HEK293 (cell line): Measurements from ENCODE around the gene MVB12B.

Source experiments
- CTCF ChIA-PET: fragments of 350-600 bp; formaldehyde crosslinking; extraction: SDS; loops from one replicate; lab custom pipeline; 2021; ENCODE audit warnings: antibody characterized with exemption; lab: Yijun Ruan, JAX
- POLR2A ChIA-PET: fragments of 300-600 bp; formaldehyde crosslinking; extraction: SDS; loops from one replicate; lab custom pipeline; 2020; ENCODE audit warnings: antibody characterized with exemption, inconsistent platforms; lab: Yijun Ruan, JAX
- H3K27ac ChIP-seq: fragments of 200-500 bp; sonication (Bioruptor generic); 2 replicates; pipeline ENCODE4 v1.5.1; 2014; ENCODE audit warnings: low read depth, low read length, control low read depth, inconsistent platforms; ENCODE audit errors: extremely low read depth
- H3K36me3 ChIP-seq, 2 experiments: fragments of 200-500 bp in 1 of 2; sonication (Bioruptor generic) in 1 of 2; 1 replicate in 1 of 2; 2 replicates in 1 of 2; pipeline ENCODE4 v1.5.1; 2014 to 2017; ENCODE audit warnings: inconsistent platforms in 2 of 2, low read length in 2 of 2; ENCODE audit not compliant: control insufficient read depth in 2 of 2, insufficient read depth in 1 of 2
- H3K4me1 ChIP-seq: fragments of 200-500 bp; sonication (Bioruptor generic); 2 replicates; pipeline ENCODE4 v1.5.1; 2014; ENCODE audit warnings: mild to moderate bottlenecking, low read length, inconsistent platforms; ENCODE audit not compliant: control insufficient read depth, insufficient read depth
- H3K4me3 ChIP-seq: 2 replicates; pipeline ENCODE4 v1.5.1; 2011; ENCODE audit warnings: low read depth, mild to moderate bottlenecking, control low read depth, low read length, moderate library complexity
- H3K9me3 ChIP-seq: fragments of 200-500 bp; sonication (Bioruptor generic); 2 replicates; pipeline ENCODE4 v1.5.1; 2014; ENCODE audit warnings: low read depth, low read length, inconsistent platforms; ENCODE audit not compliant: control insufficient read depth, insufficient read depth
- KLF16 ChIP-seq: fragments of 450-650 bp; formaldehyde crosslinking; IDR thresholded peaks from 2 replicates; pipeline ENCODE4 v1.5.1; 2017; ENCODE audit warnings: missing biosample characterization, missing genetic modification characterization
- RBAK ChIP-seq: fragments of 450-650 bp; formaldehyde crosslinking; IDR thresholded peaks from 2 replicates; pipeline ENCODE4 v1.5.1; 2016; ENCODE audit warnings: missing biosample characterization, missing genetic modification characterization
- ZNF133 ChIP-seq: fragments of 450-650 bp; formaldehyde crosslinking; IDR thresholded peaks from 2 replicates; pipeline ENCODE4 v1.5.1; 2016; ENCODE audit warnings: missing biosample characterization, missing genetic modification characterization
- ZNF19 ChIP-seq: fragments of 450-650 bp; formaldehyde crosslinking; IDR thresholded peaks from 2 replicates; pipeline ENCODE4; 2016; ENCODE audit warnings: missing biosample characterization, missing genetic modification characterization, low read depth
- ZNF223 ChIP-seq: fragments of 450-650 bp; formaldehyde crosslinking; IDR thresholded peaks from 2 replicates; pipeline ENCODE4 v1.5.1; 2016; ENCODE audit warnings: missing biosample characterization, missing genetic modification characterization
- ZNF239 ChIP-seq: fragments of 450-650 bp; formaldehyde crosslinking; IDR thresholded peaks from 2 replicates; pipeline ENCODE4 v1.5.1; 2016; ENCODE audit warnings: missing biosample characterization, missing genetic modification characterization
- ZNF302 ChIP-seq: fragments of 450-650 bp; formaldehyde crosslinking; IDR thresholded peaks from 2 replicates; pipeline ENCODE4 v1.5.1; 2016; ENCODE audit warnings: missing biosample characterization, missing genetic modification characterization, low read depth
- ZNF529 ChIP-seq: fragments of 450-650 bp; formaldehyde crosslinking; IDR thresholded peaks from 2 replicates; pipeline ENCODE4 v1.5.1; 2017; ENCODE audit warnings: missing genetic modification characterization, missing biosample characterization; ENCODE audit not compliant: insufficient replicate concordance
- ZNF555 ChIP-seq: fragments of 450-650 bp; formaldehyde crosslinking; conservative IDR thresholded peaks from 2 replicates; pipeline ENCODE4 v1.5.1; 2017; ENCODE audit warnings: missing biosample characterization, mild to moderate bottlenecking, missing genetic modification characterization, inconsistent platforms
- ZNF585B ChIP-seq: fragments of 450-650 bp; formaldehyde crosslinking; IDR thresholded peaks from 2 replicates; pipeline ENCODE4 v1.5.1; 2016; ENCODE audit warnings: missing biosample characterization, missing genetic modification characterization
- ZNF600 ChIP-seq: fragments of 450-650 bp; formaldehyde crosslinking; IDR thresholded peaks from 2 replicates; pipeline ENCODE4 v1.5.1; 2016; ENCODE audit warnings: missing biosample characterization, missing genetic modification characterization
- ZNF626 ChIP-seq: fragments of 450-650 bp; sonication (Bioruptor Pico); formaldehyde crosslinking; IDR thresholded peaks from 2 replicates; pipeline ENCODE4 v1.5.1; 2018; ENCODE audit warnings: missing biosample characterization, missing genetic modification characterization, inconsistent platforms
- ZNF664 ChIP-seq: fragments of 450-650 bp; formaldehyde crosslinking; IDR thresholded peaks from 2 replicates; pipeline ENCODE4 v1.5.1; 2016; ENCODE audit warnings: missing biosample characterization, missing genetic modification characterization
- ZNF747 ChIP-seq: fragments of 450-650 bp; formaldehyde crosslinking; IDR thresholded peaks from 2 replicates; pipeline ENCODE4 v1.5.1; 2016; ENCODE audit warnings: missing biosample characterization, missing genetic modification characterization
- TF ChIP-seq, protein P1 (sequence below): fragments of 450-650 bp; formaldehyde crosslinking; IDR thresholded peaks from 2 replicates; pipeline ENCODE4 v1.5.1; 2016; ENCODE audit warnings: missing biosample characterization, missing genetic modification characterization, borderline replicate concordance
- TF ChIP-seq, protein P2 (sequence below): fragments of 450-650 bp; formaldehyde crosslinking; IDR thresholded peaks from 2 replicates; pipeline ENCODE4 v1.5.1; 2016; ENCODE audit warnings: missing biosample characterization, missing genetic modification characterization

MVB12B gene

DNA sequence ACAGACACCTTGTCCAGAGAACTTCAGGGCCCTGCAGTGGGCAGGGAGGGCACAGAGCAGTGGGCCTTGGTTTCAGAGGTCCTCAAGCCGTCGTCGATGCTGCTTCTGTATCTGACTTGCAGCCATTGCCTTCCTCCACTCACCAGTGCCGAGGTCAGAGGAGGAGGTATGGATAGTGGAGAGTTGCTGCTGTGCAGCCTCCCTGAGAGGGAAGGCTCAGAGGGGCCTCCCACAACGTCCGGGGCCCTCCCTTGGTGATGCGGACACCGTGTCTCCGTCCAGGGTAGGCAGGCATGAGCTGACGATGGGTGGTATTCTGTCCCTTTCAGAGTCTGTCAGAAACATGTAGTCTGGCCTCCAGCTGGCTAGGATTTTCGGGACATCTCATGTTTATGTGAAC is 73.9 kb downstream of the MVB12B start:
- Histone ChIP-seq H3K4me3 (no peak overlapping the region), H3K4me1 (no peaks in the 10 kb centered on the region), H3K9me3 (no peaks in the 10 kb centered on the region), H3K27ac (no peak overlapping the region), H3K36me3 (peaks cover 0 to 29% of the 10 kb centered on the region in 2 experiments; a peak in 1 of 3 replicates)
- TF ChIP-seq RBAK (tag by site-specific recombination) (no peak), ZNF239 (tag by site-specific recombination) (no peak)
- CTCF ChIA-PET: interaction anchor here (0.5 to 5.7 kb wide), 9 partner anchors 9 to 993 kb away, joined by 3 to 48 read pairs (median 3); no protein-coding TSS in a partner anchor
- POLR2A ChIA-PET: no interaction called here

DNA sequence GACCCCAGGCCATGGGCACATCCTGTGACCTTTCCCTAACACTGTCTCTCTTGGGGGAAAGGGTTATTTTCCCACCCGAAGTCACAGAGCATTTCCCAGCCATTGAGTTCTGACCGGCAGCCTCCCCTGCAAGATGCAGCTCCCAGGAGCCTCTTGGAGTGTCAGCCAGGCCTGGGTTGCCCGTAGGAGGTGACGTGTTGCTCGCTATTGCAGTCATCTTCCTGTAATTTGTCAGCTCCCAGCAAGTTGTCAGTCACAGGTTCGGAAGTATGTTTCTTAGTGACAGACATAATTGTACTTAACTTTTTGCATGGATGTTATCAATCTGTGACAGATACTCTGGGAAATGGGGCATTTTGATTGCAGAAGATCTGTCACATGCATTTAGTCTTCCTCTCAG is 74.5 kb downstream of the MVB12B start:
- Histone ChIP-seq H3K27ac (no peak overlapping the region), H3K4me1 (no peaks in the 10 kb centered on the region), H3K36me3 (peaks cover 0 to 24% of the 10 kb centered on the region in 2 experiments; a peak in 1 of 3 replicates), H3K4me3 (no peak overlapping the region), H3K9me3 (no peaks in the 10 kb centered on the region)
- no peak for TF ChIP-seq ZNF600 (tag by site-specific recombination)
- POLR2A ChIA-PET: no interaction called here
- CTCF ChIA-PET: interaction anchor here (0.5 to 4.2 kb wide), 5 partner anchors 10 to 842 kb away, joined by 3 to 48 read pairs (median 3); no protein-coding TSS in a partner anchor

DNA sequence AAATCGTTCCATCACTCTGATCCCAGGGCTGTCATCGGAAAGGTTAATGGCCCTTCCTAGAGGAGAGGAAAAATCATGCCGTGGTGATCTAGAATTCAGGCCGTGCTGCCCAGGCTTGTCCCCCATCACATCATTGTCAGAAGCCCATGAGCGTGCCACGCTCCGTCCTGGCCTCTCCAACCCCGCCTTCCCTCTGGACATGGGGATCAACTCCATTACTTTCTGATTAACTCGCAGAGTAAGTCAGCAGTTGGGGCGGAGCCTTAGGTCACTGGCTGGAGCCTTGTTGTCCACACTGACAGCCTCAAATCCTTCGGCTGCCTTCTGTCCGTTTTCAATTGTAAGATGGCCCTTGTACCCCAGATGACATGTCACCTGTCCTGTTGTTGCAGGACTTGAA is 75.0 kb downstream of the MVB12B start:
- H3K4me1 ChIP-seq: no peaks in the 10 kb centered on the region
- H3K9me3 ChIP-seq: no peaks in the 10 kb centered on the region
- H3K4me3 ChIP-seq: no peak overlapping the region
- POLR2A ChIA-PET: no interaction called here
- no peak overlapping the region for H3K27ac ChIP-seq
- CTCF ChIA-PET: interaction anchor here (0.9 to 4.2 kb wide), 2 partner anchors 16 to 99 kb away, joined by 3 to 48 read pairs; no protein-coding TSS in a partner anchor
- peaks cover 0 to 19% of the 10 kb centered on the region in 2 experiments; a peak in 1 of 3 replicates for H3K36me3 ChIP-seq
- TF ChIP-seq ZNF747 (tag by site-specific recombination) (no peak), ZNF555 (tag by site-specific recombination) (no peak), KLF16 (tag by site-specific recombination) (no peak), ZNF529 (tag by site-specific recombination) (no peak), ZNF133 (tag by site-specific recombination) (no peak), ZNF626 (tag by site-specific recombination) (no peak), ZNF302 (tag by site-specific recombination) (no peak), ZNF585B (tag by site-specific recombination) (no peak), ZNF223 (no peak), ZNF19 (tag by site-specific recombination) (no peak), ZNF664 (no peak)
- TF ChIP-seq, protein P1, sequence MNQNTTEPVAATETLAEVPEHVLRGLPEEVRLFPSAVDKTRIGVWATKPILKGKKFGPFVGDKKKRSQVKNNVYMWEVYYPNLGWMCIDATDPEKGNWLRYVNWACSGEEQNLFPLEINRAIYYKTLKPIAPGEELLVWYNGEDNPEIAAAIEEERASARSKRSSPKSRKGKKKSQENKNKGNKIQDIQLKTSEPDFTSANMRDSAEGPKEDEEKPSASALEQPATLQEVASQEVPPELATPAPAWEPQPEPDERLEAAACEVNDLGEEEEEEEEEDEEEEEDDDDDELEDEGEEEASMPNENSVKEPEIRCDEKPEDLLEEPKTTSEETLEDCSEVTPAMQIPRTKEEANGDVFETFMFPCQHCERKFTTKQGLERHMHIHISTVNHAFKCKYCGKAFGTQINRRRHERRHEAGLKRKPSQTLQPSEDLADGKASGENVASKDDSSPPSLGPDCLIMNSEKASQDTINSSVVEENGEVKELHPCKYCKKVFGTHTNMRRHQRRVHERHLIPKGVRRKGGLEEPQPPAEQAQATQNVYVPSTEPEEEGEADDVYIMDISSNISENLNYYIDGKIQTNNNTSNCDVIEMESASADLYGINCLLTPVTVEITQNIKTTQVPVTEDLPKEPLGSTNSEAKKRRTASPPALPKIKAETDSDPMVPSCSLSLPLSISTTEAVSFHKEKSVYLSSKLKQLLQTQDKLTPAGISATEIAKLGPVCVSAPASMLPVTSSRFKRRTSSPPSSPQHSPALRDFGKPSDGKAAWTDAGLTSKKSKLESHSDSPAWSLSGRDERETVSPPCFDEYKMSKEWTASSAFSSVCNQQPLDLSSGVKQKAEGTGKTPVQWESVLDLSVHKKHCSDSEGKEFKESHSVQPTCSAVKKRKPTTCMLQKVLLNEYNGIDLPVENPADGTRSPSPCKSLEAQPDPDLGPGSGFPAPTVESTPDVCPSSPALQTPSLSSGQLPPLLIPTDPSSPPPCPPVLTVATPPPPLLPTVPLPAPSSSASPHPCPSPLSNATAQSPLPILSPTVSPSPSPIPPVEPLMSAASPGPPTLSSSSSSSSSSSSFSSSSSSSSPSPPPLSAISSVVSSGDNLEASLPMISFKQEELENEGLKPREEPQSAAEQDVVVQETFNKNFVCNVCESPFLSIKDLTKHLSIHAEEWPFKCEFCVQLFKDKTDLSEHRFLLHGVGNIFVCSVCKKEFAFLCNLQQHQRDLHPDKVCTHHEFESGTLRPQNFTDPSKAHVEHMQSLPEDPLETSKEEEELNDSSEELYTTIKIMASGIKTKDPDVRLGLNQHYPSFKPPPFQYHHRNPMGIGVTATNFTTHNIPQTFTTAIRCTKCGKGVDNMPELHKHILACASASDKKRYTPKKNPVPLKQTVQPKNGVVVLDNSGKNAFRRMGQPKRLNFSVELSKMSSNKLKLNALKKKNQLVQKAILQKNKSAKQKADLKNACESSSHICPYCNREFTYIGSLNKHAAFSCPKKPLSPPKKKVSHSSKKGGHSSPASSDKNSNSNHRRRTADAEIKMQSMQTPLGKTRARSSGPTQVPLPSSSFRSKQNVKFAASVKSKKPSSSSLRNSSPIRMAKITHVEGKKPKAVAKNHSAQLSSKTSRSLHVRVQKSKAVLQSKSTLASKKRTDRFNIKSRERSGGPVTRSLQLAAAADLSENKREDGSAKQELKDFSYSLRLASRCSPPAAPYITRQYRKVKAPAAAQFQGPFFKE (tag by site-specific recombination): no peak
- TF ChIP-seq, protein P2, sequence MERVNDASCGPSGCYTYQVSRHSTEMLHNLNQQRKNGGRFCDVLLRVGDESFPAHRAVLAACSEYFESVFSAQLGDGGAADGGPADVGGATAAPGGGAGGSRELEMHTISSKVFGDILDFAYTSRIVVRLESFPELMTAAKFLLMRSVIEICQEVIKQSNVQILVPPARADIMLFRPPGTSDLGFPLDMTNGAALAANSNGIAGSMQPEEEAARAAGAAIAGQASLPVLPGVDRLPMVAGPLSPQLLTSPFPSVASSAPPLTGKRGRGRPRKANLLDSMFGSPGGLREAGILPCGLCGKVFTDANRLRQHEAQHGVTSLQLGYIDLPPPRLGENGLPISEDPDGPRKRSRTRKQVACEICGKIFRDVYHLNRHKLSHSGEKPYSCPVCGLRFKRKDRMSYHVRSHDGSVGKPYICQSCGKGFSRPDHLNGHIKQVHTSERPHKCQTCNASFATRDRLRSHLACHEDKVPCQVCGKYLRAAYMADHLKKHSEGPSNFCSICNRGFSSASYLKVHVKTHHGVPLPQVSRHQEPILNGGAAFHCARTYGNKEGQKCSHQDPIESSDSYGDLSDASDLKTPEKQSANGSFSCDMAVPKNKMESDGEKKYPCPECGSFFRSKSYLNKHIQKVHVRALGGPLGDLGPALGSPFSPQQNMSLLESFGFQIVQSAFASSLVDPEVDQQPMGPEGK: no peak
